HG02798 (cell line): ENCODE data around the gene NCOA6.

Source experiments
- ATAC-seq: cut with Tn5 transposase; IDR thresholded peaks from one replicate; pipeline ENCODE4 v1.9.1; 2021; ENCODE audit warnings: mild to moderate bottlenecking; ENCODE audit not compliant: unreplicated experiment, poor library complexity

Gene NCOA6

DNA sequence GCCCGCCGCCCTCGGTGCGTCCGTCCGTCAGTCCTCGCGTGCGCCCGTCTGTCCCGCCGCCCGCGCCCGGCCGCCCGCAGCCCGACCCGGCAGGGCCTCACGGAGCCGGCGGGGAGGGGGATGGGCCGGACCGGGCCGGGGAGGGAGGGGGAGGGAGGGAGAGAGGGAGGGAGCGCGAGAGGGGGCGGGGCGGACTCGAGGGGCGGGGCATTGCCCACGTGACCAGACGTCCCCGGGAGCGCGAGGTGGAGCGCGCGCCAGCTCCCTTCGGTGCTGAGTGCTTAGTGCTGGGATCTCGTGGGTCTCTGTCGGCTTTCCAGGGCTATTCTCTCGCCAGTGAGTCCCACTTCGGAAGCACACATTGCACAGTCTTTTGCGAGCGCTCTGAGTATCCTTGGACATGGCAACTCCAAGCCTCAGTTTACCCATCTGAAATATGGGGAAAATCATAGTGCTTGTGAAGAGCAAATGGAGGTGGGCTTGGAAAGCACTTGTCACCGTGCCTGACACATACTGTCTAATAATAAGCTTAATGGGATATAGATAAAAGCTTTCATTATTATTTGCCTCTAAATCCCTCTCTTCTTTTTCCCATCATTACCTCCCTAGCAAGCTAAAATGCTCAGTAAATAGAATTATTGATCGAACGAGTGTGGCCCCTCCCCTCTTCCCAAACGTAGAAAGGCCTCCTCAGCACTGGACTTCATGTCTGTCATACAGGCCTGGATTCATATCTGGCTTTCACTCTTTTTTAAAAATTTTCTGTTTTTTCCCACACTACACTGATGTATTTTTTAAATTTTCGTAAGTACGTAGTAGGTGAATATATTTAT is at the start of gene NCOA6:
TSS of gene NCOA6 (minus strand) at position 122 of the 833 bp plus-strand sequence. CDS start 43,296 bp downstream, outside the sequence.
- ATAC-seq = peak; percentile 64

DNA sequence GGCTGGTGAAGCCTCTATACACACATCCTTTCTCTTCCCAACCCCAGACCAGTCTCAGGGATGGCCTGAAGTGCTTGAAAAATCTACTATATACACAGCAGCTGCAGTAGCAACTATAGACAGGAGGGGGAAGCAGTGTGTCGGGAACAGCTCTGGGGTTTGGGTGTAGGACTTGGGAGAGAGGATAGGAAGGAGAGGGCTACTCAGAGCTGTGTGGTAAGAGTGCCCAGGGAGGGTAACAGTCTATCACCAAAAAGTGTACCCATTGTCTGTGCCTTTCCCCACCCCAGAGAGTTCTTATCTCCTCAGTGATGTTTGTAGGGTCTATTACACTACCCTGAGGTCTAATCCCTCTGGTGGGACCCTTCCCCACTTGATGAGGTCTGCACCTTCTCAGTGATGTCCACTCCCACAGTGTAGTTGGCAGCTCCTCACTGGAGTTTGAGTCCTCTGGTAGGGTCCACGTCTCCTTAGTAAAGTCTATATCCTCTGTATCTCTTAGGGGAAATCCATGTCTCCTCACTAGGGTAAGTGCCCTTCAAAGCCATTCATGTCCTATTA is 48.7 kb upstream of the NCOA6 start:
- no peak for ATAC-seq

DNA sequence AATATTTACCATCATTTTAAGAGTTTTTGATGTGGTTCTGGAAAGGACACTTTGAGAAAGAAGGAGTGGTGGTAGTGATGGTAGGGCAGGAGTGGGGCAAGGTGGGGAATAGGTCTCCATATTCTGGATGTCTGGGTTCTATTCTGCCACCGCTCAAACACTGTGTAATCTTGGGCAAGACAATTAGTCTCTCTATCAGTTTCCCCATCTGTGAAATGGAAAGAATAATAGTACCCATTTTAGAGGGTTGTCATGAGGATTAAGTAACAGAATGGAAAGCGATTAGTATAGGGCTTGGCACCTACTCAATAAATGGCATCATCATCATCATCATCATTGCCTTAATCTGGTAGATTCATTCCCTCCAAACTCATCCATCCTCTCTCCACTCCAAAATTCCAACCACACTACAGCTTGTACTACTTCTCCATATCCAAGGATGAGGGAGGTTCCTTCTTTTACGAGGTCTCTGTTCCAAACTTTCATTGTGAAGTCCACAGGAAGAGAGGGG is 48.2 kb upstream of the NCOA6 start:
- no peak for ATAC-seq

DNA sequence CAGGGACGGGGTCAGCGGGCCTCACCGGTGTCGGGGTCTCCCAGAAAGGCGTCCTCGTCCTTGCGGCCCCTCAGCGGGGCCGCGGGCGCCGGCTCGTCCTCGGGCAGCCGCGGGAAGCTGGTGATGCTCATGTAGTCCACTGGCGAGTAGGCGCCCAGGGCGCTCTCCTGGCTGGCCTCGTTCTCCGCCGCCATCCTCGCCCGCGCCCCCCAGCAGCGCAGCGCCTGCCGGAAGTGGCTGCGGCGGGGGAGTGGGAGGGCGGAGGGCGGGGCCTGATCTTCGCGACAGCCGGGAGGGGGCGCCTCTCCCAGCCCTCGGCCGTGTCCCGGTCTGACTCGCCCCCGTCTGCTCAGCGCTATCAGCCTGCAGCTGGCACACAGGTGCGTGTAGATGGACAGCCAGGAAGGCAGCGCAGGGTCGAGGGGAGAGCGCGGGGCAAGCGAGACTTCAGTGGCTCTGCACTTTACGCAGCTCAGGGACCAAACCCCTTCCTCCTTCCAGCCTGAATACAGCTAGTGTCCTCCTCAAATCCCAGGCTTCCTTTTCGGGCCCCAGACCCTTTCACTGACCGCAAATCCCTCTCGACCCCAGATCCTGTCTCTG is 47.3 kb upstream of the NCOA6 start, which contains the start of gene GGT7:
TSS of gene GGT7 (minus strand) at position 235 of the 603 bp plus-strand sequence. CDS start at position 194, 41 bp downstream.
- ATAC-seq = peak; percentile 57

DNA sequence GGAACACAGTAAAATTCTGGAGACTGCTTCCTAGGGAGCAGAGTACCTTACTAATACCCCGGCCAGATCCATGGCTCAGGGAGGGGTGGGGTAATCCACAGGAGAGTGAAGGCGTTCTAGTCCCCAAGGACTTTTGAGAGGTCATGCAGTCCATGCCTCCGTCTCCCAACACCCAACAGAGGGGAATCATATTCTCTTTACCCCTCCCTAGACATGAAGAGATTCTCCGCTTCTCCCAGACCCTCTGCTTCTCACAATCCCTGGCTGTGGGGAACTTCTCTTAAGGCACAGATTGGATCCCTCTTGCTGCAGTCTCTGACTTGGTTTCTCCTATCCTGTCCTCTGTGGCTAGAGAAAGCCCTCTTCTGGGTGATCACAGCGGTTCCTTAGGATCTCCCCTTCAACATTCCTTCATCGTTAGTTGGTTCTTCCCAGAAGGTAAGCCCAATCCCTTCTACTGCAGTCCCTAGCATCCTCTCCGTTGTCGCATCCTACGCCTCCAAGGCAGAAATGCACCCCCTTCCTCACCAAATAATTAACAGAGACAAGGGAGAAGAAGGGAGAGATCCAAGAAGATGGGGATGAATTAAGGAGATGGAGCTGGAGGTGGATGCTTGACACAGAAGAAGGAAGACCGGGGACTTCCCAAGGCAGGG is 46.6 kb upstream of the NCOA6 start:
- ATAC-seq = no peak

DNA sequence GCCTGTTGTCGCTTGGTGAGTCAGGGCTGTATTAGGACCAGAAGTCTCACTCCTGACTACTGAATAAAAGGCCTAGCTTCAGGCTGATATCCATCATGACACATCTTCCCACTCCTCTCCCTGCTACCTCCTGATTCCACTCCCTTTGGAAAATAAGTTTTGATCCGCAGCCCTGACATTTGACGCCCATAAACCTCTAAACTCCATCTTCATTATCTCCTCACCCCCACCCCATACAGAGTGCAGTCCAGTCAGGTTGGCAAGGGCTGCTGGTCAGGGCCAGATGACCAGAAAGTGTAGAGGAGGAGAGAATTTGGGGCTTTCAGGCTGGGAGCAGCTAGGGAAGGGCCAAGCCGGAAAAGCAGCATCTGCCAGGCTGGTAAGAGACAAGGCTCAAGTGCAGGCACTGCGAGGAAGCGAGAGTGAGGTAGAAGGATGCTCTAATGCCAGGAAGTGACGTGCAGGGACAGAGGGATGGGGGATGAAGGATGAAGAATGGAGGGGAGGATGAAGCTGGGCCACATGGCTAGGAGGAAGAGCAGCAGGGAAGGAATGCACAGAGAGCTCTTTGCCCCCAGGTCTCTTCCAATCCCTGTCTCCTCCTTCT is 46.0 kb upstream of the NCOA6 start:
- no peak for ATAC-seq

DNA sequence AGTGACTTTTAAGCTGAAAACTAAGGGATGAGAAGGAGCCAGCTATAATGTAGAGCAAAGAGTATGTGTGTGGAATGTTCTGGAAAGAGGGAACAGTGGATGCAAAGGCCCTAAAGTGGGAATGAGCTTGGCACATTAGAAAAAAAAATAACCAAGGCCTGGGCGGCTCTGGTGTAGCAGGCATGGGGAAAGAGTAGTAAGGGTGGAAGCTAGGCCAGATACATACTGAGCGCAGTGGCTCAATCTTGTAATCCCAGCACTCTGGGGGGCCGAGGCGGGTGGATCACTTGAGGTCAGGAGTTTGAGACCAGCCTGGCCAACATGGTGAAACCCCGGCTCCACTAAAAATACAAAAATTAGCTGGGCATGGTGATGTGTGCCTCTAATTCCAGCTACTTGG is 38.8 kb upstream of the NCOA6 start:
- ATAC-seq = no peak

DNA sequence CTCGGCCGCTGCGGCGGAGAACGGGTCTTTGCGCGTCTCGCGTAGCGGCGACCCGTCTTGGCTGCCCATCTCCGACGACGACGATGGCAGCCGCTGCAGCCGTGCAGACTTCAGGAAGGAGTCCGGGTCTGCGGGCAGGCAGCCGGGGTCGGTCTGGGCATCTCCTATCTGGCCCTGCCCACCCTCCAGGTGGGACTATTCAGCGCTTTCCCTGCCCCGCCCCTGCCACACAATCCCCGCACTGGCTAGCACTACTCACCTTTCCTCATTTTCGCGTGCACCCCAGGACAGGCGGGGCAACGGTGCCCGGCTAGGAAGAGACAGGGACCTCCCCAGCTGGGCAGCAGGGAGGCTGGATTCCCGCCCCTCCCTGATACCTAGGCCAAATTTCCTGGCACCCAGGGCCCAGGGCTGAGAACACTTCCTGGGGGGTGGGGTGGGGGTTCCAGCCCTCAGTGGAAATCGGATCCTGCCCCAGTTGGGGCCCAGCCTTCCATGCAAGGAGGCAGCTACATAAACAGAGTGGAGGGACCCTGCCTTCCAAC is 38.0 kb upstream of the NCOA6 start:
- ATAC-seq = no peak

DNA sequence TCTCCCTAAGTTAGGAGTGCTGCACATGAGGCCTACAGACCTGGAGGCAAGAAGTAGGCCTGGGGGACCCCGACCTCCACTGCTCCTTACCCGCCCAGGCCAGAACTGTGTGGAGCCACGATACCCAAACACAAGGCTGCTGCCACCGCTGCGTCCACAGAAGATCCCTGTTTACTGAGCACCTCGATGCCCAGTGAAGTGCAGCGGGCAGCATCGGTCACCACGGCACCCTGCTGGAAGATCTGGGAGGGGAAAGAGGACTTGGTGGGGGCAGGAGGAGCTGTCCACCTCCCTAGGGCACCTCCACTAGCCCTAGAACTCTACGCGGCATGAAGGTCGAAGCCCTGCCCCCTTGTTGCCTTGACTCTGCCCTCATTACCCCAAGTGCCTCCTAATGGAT is 37.3 kb upstream of the NCOA6 start:
- ATAC-seq = no peak

DNA sequence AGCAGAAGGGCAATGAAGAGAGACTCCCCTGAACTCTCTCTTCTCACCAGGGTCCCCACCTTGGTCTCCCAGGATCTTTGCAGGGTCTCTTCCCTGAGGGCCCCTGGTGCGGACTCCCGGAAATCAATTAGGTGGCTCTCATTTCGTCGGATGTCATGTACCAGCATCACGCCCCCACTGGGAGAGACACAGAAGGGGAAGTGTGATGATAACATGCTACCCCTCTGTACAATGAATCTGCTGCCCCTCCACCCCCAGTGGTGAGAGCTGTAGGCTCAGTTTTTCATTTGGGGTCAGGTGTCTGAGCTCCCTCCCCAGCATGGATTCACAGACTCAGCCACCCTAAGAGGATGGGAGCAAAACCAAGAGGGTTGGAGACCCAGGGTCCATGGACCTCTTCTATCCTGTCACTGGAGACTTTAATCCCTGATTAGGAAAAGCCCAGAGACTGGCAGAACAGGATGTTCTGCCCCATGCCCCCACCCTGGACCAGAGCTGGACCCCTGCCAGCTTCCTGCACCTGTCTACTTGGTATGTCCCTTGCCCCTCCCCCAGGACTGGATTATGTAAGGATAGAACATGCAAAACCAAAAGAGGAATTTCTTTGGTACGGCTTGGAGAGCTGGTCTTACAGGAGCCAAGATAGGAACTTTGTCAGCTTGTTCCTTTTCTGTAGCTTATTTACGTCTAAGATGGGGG is 36.1 kb upstream of the NCOA6 start:
- no peak for ATAC-seq

DNA sequence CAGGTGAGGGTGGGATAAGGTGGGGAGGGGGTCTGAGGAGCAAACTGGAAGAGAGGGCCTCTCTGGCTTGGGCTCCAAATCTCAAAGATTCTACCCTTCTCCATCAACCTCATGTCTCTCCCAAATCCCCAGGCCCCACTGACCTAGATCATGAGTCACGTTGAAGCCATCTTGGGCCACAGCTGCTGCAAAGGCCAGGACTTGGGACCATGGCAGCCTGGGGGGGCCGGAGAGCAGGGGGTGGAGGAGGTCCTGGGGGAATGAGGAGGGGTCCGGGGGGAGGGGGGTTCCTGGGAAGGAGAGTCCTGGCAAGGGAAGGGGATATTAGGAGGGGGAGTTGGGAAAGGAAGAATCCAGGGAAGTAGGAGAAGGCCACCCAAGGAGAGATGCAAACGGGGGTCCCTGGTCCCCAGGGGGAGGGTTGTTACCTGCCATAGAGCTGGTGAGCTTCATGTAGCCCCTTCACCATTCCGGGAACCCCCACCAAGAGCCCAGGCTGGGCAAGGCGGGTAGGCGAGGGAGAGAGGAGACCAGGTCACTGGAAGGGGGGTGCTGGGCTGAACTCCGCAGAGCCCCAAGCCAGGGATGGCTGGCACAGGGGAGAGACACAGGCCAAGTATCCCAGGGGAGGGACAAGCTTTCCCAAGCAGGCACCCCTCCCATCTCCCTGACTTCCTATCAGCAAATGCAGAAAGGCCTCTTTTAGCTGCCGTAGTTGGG is 34.5 kb upstream of the NCOA6 start:
- ATAC-seq = no peak

DNA sequence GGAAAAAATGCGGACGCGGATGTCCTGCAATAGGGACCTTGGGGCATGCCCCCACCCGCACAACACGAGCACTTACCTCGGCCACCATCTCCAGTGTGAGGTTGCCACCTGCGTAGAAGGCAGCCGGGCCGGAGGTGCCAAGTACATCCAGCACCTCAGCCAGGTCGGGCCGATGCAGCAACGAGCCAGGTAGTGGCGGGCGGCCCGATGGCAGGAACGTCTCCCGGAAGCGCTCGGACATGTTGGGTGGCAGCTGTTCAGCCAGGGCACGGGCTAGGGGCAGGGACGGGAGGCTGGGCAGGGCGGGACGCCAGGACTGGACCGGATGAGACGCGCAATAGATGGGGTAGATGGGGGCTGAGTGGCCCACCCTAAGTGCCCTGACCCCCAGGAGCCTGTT is 33.9 kb upstream of the NCOA6 start:
- no peak for ATAC-seq

DNA sequence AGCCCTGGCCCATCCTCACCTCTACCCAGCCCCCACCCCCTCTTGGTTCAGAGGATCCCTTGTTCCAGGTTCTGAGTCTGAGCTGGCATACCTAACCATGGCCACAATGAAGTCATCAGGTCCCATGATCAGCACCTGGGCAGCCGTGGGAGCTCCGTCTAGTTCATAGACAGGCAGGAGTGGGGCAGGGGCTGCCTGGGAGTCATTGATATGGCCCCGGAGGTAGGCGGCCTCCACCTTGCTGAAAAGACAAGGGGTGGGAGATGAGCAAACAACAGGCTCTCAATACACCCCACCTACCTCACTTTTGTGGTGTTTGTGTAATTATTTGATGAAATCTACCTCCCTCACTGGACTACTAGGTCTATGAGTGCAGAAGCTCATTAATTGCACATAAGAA is 26.8 kb upstream of the NCOA6 start:
- ATAC-seq = no peak

DNA sequence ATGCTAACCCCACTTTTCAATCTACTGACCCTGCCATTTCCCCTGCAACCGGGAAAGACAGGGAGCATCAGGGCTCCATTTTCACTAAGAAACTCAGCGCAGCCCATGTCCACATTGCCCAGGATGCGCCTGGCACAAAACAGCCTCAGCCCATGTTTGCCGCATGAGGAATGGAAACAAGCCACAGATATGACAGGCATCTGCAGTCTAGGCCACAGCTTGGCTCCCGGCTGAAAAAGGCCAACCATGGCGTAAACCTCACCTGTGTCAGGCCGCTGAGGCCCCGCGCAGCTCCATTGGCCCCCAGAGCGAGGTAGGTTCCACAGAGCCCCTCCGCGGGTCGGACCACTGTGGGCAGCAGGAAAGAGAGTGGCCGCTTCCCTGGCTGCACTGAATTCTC is 25.5 kb upstream of the NCOA6 start:
- ATAC-seq = no peak

DNA sequence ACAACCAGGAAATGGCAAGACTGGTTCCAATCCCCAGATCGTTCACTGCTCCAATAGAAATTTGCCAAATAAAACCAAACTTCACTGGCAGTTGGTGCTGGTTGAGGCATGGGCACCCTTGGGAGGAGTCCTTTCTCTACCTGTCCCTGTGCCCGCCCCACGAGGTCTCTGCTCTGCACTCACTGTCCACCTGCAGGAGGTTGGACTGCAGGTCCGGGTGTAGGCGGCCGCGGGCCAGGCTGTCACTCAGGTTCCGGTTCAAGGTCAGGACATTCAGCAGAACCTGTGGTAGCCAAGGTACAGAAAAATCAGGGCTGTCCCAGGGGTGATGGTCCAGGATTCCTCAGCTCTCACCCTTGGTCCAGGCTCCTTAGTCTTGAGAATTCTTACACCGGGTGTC is 24.3 kb upstream of the NCOA6 start:
- ATAC-seq = no peak

DNA sequence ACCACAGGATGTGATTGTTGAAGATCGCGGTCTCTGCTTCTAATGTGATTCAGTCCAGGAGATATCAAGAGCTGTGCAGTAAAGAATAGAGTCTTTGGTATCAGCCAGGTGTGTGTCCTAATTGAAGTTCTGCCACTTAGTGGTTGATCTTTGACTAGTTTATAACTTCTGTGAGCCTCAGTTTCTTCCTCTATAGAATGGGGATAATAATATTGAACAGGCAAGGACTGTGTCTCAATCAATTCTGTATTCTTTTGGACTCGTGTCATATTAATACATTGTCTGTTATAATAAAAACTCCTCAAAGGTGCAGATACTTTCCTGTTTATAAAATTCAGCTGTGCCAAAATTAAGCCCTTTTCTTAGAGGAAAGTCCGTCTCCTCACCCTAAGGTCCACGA is 23.1 kb upstream of the NCOA6 start:
- ATAC-seq = no peak

DNA sequence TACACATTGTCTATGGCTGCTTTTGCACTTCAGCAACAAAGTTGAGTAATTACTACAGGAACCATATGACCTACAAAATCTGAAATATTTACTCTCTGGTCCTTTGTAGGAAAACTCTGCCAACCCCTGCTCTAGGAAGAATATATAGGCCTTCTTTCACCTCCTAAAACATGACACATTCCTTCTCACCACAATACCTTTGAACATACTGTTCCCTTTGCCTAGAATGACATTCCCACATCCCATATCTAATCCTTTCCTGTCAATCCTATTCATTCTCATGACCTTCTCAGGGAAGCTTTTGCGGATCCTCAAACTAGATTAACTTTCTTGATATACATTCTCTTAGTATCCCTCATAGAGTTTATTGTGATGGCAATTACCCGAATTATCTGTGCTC is 18.0 kb upstream of the NCOA6 start:
- ATAC-seq = no peak

DNA sequence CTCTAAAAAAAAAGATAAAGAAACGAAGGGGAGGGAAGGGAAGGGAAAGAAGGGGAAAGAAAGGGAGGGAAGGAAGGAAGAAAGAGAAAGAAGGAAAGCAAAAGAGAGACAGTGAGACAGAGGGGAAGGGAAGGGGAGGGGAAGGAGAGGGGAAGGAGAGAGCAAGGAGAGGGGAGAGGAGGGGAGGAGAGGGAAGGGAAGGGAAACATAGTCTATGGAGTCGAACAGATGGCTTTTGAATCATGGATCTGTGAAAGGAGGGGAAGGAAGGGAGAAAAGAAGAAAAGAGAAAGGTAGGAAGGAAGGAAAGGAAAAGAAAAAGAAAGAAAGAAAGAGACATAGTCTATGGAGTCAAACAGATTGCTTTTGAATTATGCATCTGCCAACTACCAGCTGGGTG is 16.7 kb upstream of the NCOA6 start:
- ATAC-seq = no peak

DNA sequence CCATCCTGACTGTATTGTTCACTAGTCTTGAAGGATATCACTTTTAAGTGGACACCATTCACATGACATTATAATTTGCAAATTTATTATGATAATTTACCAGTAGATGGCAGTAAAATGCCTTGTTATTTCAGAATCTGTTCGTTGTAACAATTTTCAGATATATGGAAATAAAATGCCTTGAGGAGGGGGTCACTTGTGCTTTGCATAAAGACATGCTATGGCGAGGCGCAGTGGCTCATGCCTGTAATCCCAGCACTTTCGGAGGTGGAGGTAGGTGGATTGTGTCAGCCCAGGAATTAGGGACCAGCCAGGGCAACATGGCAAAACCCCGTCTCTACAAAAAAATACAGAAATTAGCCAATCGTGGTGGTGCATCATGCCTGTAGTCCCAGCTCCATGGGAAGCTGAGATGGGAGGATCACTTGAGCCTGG is 9.0 kb upstream of the NCOA6 start:
- ATAC-seq = no peak
